ENCODE measurements around the gene MPEG1.

MPEG1 gene

GRCh38 chr11:59178402-59178801 lies 34.3 kb downstream of the MPEG1 start:
- FAIRE-seq: no peak
- no peak for DNase-seq (ENCODE audit: insufficient read length)

GRCh38 chr11:59176330-59176729 lies 36.4 kb downstream of the MPEG1 start:
- no peak for TF ChIP-seq POLR2A (IDR thresholded peaks at IDR 0.05; ENCODE audit: low read depth, low read length)
- TF ChIP-seq TAF1 (IDR thresholded peaks at IDR 0.05; ENCODE audit: borderline replicate concordance, low read depth, low read length): no peak
- no peak for TF ChIP-seq POLR2AphosphoS5 (IDR thresholded peaks at IDR 0.05; ENCODE audit: low read depth, low read length)
- FAIRE-seq (no peak), DNase-seq (ENCODE audit: insufficient read length) (no peak)

More at GRCh38 chr11:59178402-59178801, 34.3 kb downstream of the MPEG1 start:
- TF ChIP-seq TAF1 (IDR thresholded peaks at IDR 0.05; ENCODE audit: borderline replicate concordance, low read depth, low read length) (no peak), POLR2A (IDR thresholded peaks at IDR 0.05; ENCODE audit: low read depth, low read length) (no peak), POLR2AphosphoS5 (IDR thresholded peaks at IDR 0.05; ENCODE audit: low read depth, low read length) (no peak)

DNA sequence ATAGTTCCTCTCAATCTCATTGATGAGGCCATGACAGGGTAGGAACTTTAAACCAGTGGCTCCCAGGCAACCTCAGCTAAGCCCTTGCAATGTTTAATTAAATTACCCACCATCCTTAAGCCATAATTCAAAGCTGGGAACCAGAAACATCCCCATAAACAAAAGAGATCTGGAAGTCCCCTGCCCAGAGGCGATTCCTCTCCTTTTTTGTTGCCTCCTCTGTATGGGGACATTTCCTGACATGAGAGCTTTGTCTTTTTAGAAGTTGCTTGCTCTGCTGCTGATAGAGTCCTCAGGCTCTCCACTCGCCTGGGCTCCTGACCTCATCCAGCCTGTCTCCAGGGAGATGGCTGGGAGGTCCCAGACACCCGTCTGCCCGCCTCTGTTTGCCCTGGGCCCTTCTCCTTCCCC lies 37.6 kb downstream of the MPEG1 start:
- FAIRE-seq: no peak
- no peak for DNase-seq (ENCODE audit: insufficient read length)
- TF ChIP-seq TAF1 (IDR thresholded peaks at IDR 0.05; ENCODE audit: borderline replicate concordance, low read depth, low read length): no peak
- no peak for TF ChIP-seq POLR2AphosphoS5 (IDR thresholded peaks at IDR 0.05; ENCODE audit: low read depth, low read length)
- TF ChIP-seq POLR2A (IDR thresholded peaks at IDR 0.05; ENCODE audit: low read depth, low read length): no peak

- FAIRE-seq: no peak
- no peak for DNase-seq (ENCODE audit: insufficient read length)
- TF ChIP-seq POLR2AphosphoS5 (IDR thresholded peaks at IDR 0.05; ENCODE audit: low read depth, low read length): no peak
- no peak for TF ChIP-seq TAF1 (IDR thresholded peaks at IDR 0.05; ENCODE audit: borderline replicate concordance, low read depth, low read length)
- TF ChIP-seq POLR2A (IDR thresholded peaks at IDR 0.05; ENCODE audit: low read depth, low read length): no peak
These were observed 38.1 kb downstream of the MPEG1 start for GRCh38 chr11:59174664-59175033.

- FAIRE-seq: peak; percentile 61
- TF ChIP-seq POLR2A (IDR thresholded peaks at IDR 0.05; ENCODE audit: low read depth, low read length) (peak; percentile 46; the same call in 1 of the 2 replicates), POLR2AphosphoS5 (IDR thresholded peaks at IDR 0.05; ENCODE audit: low read depth, low read length) (no peak), TAF1 (IDR thresholded peaks at IDR 0.05; ENCODE audit: borderline replicate concordance, low read depth, low read length) (no peak)
- DNase-seq (ENCODE audit: insufficient read length): no peak
These were observed 38.6 kb downstream of the MPEG1 start for GRCh38 chr11:59173964-59174663.

GRCh38 chr11:59173080-59173963 lies 39.4 kb downstream of the MPEG1 start:
- FAIRE-seq: no peak
- TF ChIP-seq POLR2A (IDR thresholded peaks at IDR 0.05; ENCODE audit: low read depth, low read length) (no peak; the same call in 1 of the 2 replicates), TAF1 (IDR thresholded peaks at IDR 0.05; ENCODE audit: borderline replicate concordance, low read depth, low read length) (no peak), POLR2AphosphoS5 (IDR thresholded peaks at IDR 0.05; ENCODE audit: low read depth, low read length) (no peak)
- no peak for DNase-seq (ENCODE audit: insufficient read length)

- DNase-seq (ENCODE audit: insufficient read length) (peak; percentile 39), FAIRE-seq (peak; percentile 95)
- no peak for TF ChIP-seq TAF1 (IDR thresholded peaks at IDR 0.05; ENCODE audit: borderline replicate concordance, low read depth, low read length)
- peak; percentile 78 for TF ChIP-seq POLR2A (IDR thresholded peaks at IDR 0.05; ENCODE audit: low read depth, low read length)
- TF ChIP-seq POLR2AphosphoS5 (IDR thresholded peaks at IDR 0.05; ENCODE audit: low read depth, low read length): peak; percentile 69; the same call in 1 of the 2 replicates
These were observed 40.2 kb downstream of the MPEG1 start for GRCh38 chr11:59172345-59173079.

DNA sequence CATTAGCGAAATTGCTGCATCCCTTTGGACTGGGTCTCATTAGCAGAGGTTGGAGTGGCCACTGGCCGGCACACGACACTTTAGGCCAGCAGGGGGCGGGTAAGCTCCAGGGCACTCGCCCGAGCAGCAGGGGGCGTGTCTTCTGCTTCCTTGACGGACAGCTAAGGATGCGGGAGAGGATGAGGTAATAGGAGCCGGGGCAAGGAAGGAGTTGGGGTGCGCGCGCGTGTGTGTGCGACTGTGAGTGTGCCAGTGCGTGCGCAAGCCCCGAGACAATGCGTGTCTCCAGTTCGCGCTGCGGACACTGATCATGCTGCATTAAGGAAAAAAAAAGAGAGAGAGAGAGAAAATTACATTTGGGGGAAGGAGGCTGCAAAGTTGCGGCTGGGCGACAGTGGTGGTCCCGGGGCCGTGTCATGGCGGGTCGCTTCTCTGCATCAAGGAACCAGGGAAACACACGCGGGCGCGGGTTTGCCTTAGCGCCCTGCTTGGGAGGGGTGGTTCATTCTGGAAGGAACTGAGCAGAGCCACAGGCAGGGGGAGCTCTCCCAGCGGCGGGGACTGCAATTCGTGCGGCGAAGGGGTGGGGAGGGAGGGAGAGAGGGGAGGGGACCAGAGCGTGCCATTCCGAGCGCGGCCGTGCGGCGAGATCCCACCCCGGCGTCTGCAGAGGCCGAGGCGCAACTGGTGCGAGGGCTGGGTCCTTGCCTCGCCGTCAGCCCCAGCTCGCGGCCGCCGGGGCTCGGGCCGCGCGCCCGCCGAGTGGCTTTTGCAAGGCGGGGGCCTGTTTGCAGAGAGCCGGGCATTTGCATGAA lies 41.0 kb downstream of the MPEG1 start, which contains the start of gene DTX4:
Gene DTX4 (plus strand): TSS at position 625 of the 815 bp plus-strand sequence. CDS start 464 bp downstream, outside the sequence.
- TF ChIP-seq POLR2AphosphoS5 (IDR thresholded peaks at IDR 0.05; ENCODE audit: low read depth, low read length) (no peak), TAF1 (IDR thresholded peaks at IDR 0.05; ENCODE audit: borderline replicate concordance, low read depth, low read length) (no peak), POLR2A (IDR thresholded peaks at IDR 0.05; ENCODE audit: low read depth, low read length) (peak; percentile 56; the same call in 1 of the 2 replicates)
- FAIRE-seq (peak; percentile 99), DNase-seq (ENCODE audit: insufficient read length) (peak; percentile 78)

DNA sequence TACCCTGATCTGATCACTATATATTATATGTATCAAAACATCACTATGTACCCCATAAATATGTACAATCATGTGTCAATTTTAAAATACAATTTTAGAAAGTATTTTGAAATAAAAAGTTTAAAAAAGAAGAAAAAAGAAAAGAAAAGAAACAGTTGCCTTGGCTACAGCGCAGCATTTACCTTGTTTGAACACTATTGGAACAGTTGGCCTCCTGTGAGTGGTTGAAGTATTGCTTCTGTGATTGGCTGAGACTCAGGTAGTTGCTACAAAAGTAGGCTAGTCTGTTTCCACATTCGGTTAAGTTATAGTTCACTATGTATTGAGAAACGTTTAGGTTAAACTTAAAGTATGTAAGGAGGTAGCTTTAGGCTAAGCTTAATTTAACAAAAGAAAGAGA lies 48.7 kb downstream of the MPEG1 start:
- TF ChIP-seq POLR2AphosphoS5 (IDR thresholded peaks at IDR 0.05; ENCODE audit: low read depth, low read length) (no peak), POLR2A (IDR thresholded peaks at IDR 0.05; ENCODE audit: low read depth, low read length) (no peak), TAF1 (IDR thresholded peaks at IDR 0.05; ENCODE audit: borderline replicate concordance, low read depth, low read length) (no peak)
- no peak for DNase-seq (ENCODE audit: insufficient read length)
- no peak for FAIRE-seq

All from GM12892 (cell line).